HG03196 (cell line): ENCODE measurements around the gene DHX36.

ENCODE experiments used
- ATAC-seq: cut with Tn5 transposase; IDR thresholded peaks from one replicate; pipeline ENCODE4 v1.9.1; 2021; ENCODE audit not compliant: unreplicated experiment

Gene DHX36

GRCh38 chr3:154323891-154324738 lies at the start of gene DHX36:
DHX36 (minus strand) TSS chr3:154324487; CDS start chr3:154324416, 71 bp downstream.
- peak; percentile 96 for ATAC-seq

GRCh38 chr3:154367221-154367620 lies 42.9 kb upstream of the DHX36 start:
- ATAC-seq = no peak

- no peak for ATAC-seq
Observed at GRCh38 chr3:154364849-154365248, 40.6 kb upstream of the DHX36 start.

- ATAC-seq = no peak
Observed at GRCh38 chr3:154361099-154361498, 36.8 kb upstream of the DHX36 start.

- ATAC-seq = no peak
Observed at GRCh38 chr3:154356009-154356408, 31.7 kb upstream of the DHX36 start.

- ATAC-seq = no peak
Observed at GRCh38 chr3:154349223-154349622, 24.9 kb upstream of the DHX36 start.

- ATAC-seq = no peak
Observed at GRCh38 chr3:154345422-154346122, 21.3 kb upstream of the DHX36 start.

- no peak for ATAC-seq
Observed at GRCh38 chr3:154338570-154338969, 14.3 kb upstream of the DHX36 start.

- no peak for ATAC-seq
Observed at GRCh38 chr3:154338008-154338407, 13.7 kb upstream of the DHX36 start.

- ATAC-seq = no peak
Observed at GRCh38 chr3:154334973-154335420, 10.7 kb upstream of the DHX36 start.

GRCh38 chr3:154327871-154328270 lies 3.6 kb upstream of the DHX36 start:
- no peak for ATAC-seq

GRCh38 chr3:154324919-154325318 lies 632 bp upstream of the DHX36 start:
- no peak for ATAC-seq

GRCh38 chr3:154316974-154317767 lies 7.1 kb downstream of the DHX36 start:
- no peak for ATAC-seq

GRCh38 chr3:154314152-154314551 lies 10.1 kb downstream of the DHX36 start:
- ATAC-seq = no peak

GRCh38 chr3:154310840-154311239 lies 13.4 kb downstream of the DHX36 start:
- ATAC-seq = no peak

GRCh38 chr3:154307363-154307762 lies 16.9 kb downstream of the DHX36 start:
- ATAC-seq = no peak

GRCh38 chr3:154304936-154305335 lies 19.4 kb downstream of the DHX36 start:
- peak; percentile 60 for ATAC-seq

GRCh38 chr3:154304116-154304786 lies 20.0 kb downstream of the DHX36 start:
- no peak for ATAC-seq

- no peak for ATAC-seq
Observed at GRCh38 chr3:154301561-154301960, 22.7 kb downstream of the DHX36 start.

GRCh38 chr3:154294016-154294415 lies 30.3 kb downstream of the DHX36 start:
- no peak for ATAC-seq

GRCh38 chr3:154290187-154290586 lies 34.1 kb downstream of the DHX36 start:
- no peak for ATAC-seq
